AG09309 (cell line): ENCODE data around the gene ARNT2.

Experiments
- DNase-seq: peaks from one replicate; pipeline ENCODE4 v3.0.0-alpha.2; 2010; ENCODE audit warnings: low read depth
- H3K4me3 ChIP-seq: 2 replicates; pipeline ENCODE4 v1.5.1; 2011; ENCODE audit warnings: mild to moderate bottlenecking, low read depth, low read length, moderate library complexity; ENCODE audit not compliant: control insufficient read depth
- CTCF ChIP-seq: IDR thresholded peaks from 2 replicates; pipeline ENCODE4 v1.5.1; 2011; ENCODE audit warnings: mild to moderate bottlenecking, low read depth, low read length, inconsistent platforms; ENCODE audit not compliant: insufficient read depth, control insufficient read depth; ENCODE audit errors: missing control alignments

Gene ARNT2

GRCh38 chr15:80629355-80629754 lies 225.2 kb downstream of the ARNT2 start:
- no peak for DNase-seq
- no peak overlapping the region for H3K4me3 ChIP-seq
- no peak for TF ChIP-seq CTCF

GRCh38 chr15:80630981-80631380 lies 226.8 kb downstream of the ARNT2 start:
- H3K4me3 ChIP-seq: no peak overlapping the region
- no peak for TF ChIP-seq CTCF
- no peak for DNase-seq

GRCh38 chr15:80633221-80633620 lies 229.0 kb downstream of the ARNT2 start:
- TF ChIP-seq CTCF: no peak
- H3K4me3 ChIP-seq: no peak overlapping the region
- DNase-seq: no peak

GRCh38 chr15:80635953-80636352 lies 231.8 kb downstream of the ARNT2 start:
- DNase-seq: no peak
- no peak for TF ChIP-seq CTCF
- H3K4me3 ChIP-seq: no peak overlapping the region

GRCh38 chr15:80636675-80637074 lies 232.5 kb downstream of the ARNT2 start:
- H3K4me3 ChIP-seq: no peak overlapping the region
- no peak for TF ChIP-seq CTCF
- no peak for DNase-seq

- H3K4me3 ChIP-seq: no peak overlapping the region
- no peak for TF ChIP-seq CTCF
- no peak for DNase-seq
These were observed 233.6 kb downstream of the ARNT2 start for GRCh38 chr15:80637747-80638146.

GRCh38 chr15:80638553-80639167 lies 234.5 kb downstream of the ARNT2 start:
- TF ChIP-seq CTCF: no peak
- H3K4me3 ChIP-seq: no peak overlapping the region
- no peak for DNase-seq
